Hepatocyte (in vitro differentiated cells): Measurements from ENCODE around the gene SMARCA5.

Source experiments
- EZH2phosphoT487 ChIP-seq: fragments of 200-600 bp; sonication (generic); IDR thresholded peaks from one replicate; pipeline ENCODE4 v1.6.1; 2018; ENCODE audit warnings: antibody characterized with exemption, mild to moderate bottlenecking, low read depth, moderate library complexity; ENCODE audit not compliant: unreplicated experiment, severe bottlenecking
- TF ChIP-seq, protein P1 (sequence below): fragments of 200-600 bp; sonication (generic); IDR thresholded peaks from 2 replicates; pipeline ENCODE4 v1.5.1; 2016; ENCODE audit warnings: antibody characterized with exemption, mild to moderate bottlenecking; ENCODE audit not compliant: poor library complexity

DNA sequence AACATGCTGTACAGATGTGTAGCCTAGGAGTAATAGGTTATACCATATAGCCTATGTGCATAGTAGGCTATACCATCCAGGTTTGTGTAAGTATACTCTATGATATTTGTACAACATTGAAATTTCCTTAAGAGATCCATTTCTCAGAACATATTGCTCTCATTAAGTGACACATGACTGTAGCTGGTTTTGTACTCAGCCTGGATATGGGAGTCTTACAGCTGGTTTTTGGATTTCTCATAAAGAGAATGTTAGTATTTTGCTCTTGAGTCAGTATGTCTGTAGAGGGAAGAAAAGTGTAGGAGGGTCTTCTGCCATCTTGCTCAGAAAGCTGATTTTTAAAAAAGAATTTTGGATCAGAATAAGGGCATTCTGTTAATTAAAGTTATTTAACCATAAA is 85.3 kb downstream of the SMARCA5 start:
- no peak for TF ChIP-seq EZH2phosphoT487
- TF ChIP-seq, protein P1, sequence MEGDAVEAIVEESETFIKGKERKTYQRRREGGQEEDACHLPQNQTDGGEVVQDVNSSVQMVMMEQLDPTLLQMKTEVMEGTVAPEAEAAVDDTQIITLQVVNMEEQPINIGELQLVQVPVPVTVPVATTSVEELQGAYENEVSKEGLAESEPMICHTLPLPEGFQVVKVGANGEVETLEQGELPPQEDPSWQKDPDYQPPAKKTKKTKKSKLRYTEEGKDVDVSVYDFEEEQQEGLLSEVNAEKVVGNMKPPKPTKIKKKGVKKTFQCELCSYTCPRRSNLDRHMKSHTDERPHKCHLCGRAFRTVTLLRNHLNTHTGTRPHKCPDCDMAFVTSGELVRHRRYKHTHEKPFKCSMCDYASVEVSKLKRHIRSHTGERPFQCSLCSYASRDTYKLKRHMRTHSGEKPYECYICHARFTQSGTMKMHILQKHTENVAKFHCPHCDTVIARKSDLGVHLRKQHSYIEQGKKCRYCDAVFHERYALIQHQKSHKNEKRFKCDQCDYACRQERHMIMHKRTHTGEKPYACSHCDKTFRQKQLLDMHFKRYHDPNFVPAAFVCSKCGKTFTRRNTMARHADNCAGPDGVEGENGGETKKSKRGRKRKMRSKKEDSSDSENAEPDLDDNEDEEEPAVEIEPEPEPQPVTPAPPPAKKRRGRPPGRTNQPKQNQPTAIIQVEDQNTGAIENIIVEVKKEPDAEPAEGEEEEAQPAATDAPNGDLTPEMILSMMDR: no peak
